ENCODE results near the gene TAF6. TPM values are rescaled to one million over a fixed set of nuclear protein-coding genes. Genes with fewer than 3 reads are reported as not detected.

Gene TAF6
- total RNA-seq, 1 experiment from 2014 or later = 87.1 TPM

DNA sequence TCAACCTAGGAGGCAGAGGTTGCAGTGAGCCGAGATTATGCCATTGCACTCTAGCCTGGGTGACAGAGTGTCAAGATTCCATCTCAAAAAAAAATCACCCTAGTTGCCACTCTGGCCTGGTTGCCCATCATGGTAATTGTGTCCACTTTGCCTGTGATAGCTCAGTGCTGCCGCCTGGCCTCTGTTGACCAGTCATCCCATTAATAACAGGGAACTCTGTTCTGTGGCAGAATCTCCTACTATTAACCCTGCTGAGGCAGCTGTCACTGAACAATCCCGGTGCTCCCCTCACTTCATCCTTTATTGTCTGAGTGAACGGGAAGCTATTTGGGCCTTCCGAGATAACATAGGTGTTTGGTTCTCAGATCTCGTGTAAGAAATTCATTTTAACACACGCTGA, 52.2 kb downstream of the TAF6 start:
- Histone ChIP-seq H3K79me1 (ENCODE audit: insufficient read depth, low read depth, low read length, poor library complexity, severe bottlenecking) (no peaks in the 10 kb centered on the region), H2BK20ac (ENCODE audit: low read depth, low read length, poor library complexity, severe bottlenecking) (no peak overlapping the region), H4K8ac (replicated peaks; ENCODE audit: insufficient read length, low read depth, low read length) (no peak overlapping the region), H3K14ac (ENCODE audit: insufficient read depth, low read length) (no peak overlapping the region), H3K9ac (ENCODE audit: extremely low read depth, insufficient read length, low read length) (no peak overlapping the region), H2BK15ac (ENCODE audit: low read depth, low read length) (no peak overlapping the region), H4K5ac (ENCODE audit: insufficient read length, low read depth, low read length) (no peak overlapping the region), H2AK5ac (ENCODE audit: insufficient read length, low read length) (no peak overlapping the region), H3K27ac (ENCODE audit: insufficient read length, low read depth, low read length) (no peak overlapping the region), H3K18ac (ENCODE audit: insufficient read length, low read depth, low read length) (no peak overlapping the region), H4K20me1 (ENCODE audit: control insufficient read depth, insufficient read depth, insufficient read length) (no peaks in the 10 kb centered on the region), H3K79me2 (ENCODE audit: insufficient read depth, low read length) (no peaks in the 10 kb centered on the region; the same call in 1 of the 2 replicates), H3K9me3 (ENCODE audit: control insufficient read depth, low read depth, low read length) (peaks cover 24% of the 10 kb centered on the region), H3K27me3 (ENCODE audit: insufficient read depth, low read length) (no peaks in the 10 kb centered on the region), H3K23ac (ENCODE audit: insufficient read length, low read depth, low read length) (no peak overlapping the region), H2AFZ (ENCODE audit: low read length) (no peak overlapping the region), H2BK5ac (ENCODE audit: insufficient read length, low read length) (no peak overlapping the region), H3T11ph (ENCODE audit: low read length) (no peak overlapping the region), H3K23me2 (ENCODE audit: insufficient read length, low read depth, low read length, poor library complexity, severe bottlenecking) (no peaks in the 10 kb centered on the region), H2BK12ac (ENCODE audit: insufficient read length, low read depth, low read length) (no peak overlapping the region), H3K4me2 (ENCODE audit: insufficient read depth, insufficient read length, low read length) (no peak overlapping the region), H3K4ac (ENCODE audit: low read depth, low read length) (no peak overlapping the region), H2BK120ac (ENCODE audit: low read depth, low read length, poor library complexity, severe bottlenecking) (no peak overlapping the region), H3K4me1 (ENCODE audit: insufficient read depth, low read length) (no peaks in the 10 kb centered on the region), H3K56ac (ENCODE audit: insufficient read length, low read depth, low read length) (no peak overlapping the region), H4K91ac (ENCODE audit: insufficient read length, low read depth, low read length) (no peak overlapping the region)
- peaks cover 52 to 87% (median 68%) of the 10 kb centered on the region in 3 experiments for H3K36me3 Mint-ChIP-seq (ENCODE audit: insufficient read depth in 1 of 3, low read depth in 3 of 3)
- TF ChIP-seq, protein P1, sequence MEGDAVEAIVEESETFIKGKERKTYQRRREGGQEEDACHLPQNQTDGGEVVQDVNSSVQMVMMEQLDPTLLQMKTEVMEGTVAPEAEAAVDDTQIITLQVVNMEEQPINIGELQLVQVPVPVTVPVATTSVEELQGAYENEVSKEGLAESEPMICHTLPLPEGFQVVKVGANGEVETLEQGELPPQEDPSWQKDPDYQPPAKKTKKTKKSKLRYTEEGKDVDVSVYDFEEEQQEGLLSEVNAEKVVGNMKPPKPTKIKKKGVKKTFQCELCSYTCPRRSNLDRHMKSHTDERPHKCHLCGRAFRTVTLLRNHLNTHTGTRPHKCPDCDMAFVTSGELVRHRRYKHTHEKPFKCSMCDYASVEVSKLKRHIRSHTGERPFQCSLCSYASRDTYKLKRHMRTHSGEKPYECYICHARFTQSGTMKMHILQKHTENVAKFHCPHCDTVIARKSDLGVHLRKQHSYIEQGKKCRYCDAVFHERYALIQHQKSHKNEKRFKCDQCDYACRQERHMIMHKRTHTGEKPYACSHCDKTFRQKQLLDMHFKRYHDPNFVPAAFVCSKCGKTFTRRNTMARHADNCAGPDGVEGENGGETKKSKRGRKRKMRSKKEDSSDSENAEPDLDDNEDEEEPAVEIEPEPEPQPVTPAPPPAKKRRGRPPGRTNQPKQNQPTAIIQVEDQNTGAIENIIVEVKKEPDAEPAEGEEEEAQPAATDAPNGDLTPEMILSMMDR (conservative IDR thresholded peaks at IDR 0.05) = no peak; the same call in 2 of the 3 replicates
- no peak overlapping the region; a peak in 1 of 5 replicates for H3K4me3 Mint-ChIP-seq
- peaks cover 26% of the 10 kb centered on the region in 2 experiments for H3K9me3 Mint-ChIP-seq
- no peaks in the 10 kb centered on the region for H3K4me1 Mint-ChIP-seq
- DNase-seq = peak; percentile 36
- H3K27ac Mint-ChIP-seq = no peak overlapping the region; a peak in 1 of 7 replicates
- WGBS (ENCODE audit: extremely low coverage, insufficient read length, low lambda C conversion rate) = no CpG with 5 or more reads among the region's 7 CpGs
- peaks cover 5% of the 10 kb centered on the region; the same call in 1 of the 2 replicates for H3K27me3 Mint-ChIP-seq (ENCODE audit: low read depth)
